HL-60/S4 treated with retinoic acid at 250 ng/mL for 4 days and 3 days (cell line): ENCODE results near the gene GGT1.
"Not testable (repeated sequence)": the region's sequence is repeated elsewhere in the genome, so short reads cannot be mapped to it uniquely, and the experiment has no call there.

Experiments used
- in situ Hi-C: fragments of 300-500 bp; cut with MboI; formaldehyde crosslinking; loops from 2 replicates; pipeline ENCODE4 v1.7.0; 2022; ENCODE audit warnings: low sequenced_read_pairs

The GGT1 gene

GRCh38 chr22:24633231-24634023 is 30.4 kb downstream of the GGT1 start:
- in situ Hi-C loops, result not testable (repeated sequence)

- in situ Hi-C loops, result not testable (repeated sequence)
These were observed 31.9 kb downstream of the GGT1 start for GRCh38 chr22:24634776-24635389.

GRCh38 chr22:24636513-24636912 is 33.5 kb downstream of the GGT1 start:
- in situ Hi-C loops, result not testable (repeated sequence)

- in situ Hi-C loops, result not testable (repeated sequence)
These were observed 39.3 kb downstream of the GGT1 start for GRCh38 chr22:24642307-24642706.

- in situ Hi-C loops, result not testable (repeated sequence)
These were observed 41.4 kb downstream of the GGT1 start for GRCh38 chr22:24644409-24644808.

GRCh38 chr22:24645408-24646399 is 42.7 kb downstream of the GGT1 start:
- in situ Hi-C loops, result not testable (repeated sequence)

GRCh38 chr22:24646756-24647155 is 43.8 kb downstream of the GGT1 start:
- in situ Hi-C loops, result not testable (repeated sequence)

- in situ Hi-C loops, result not testable (repeated sequence)
These were observed 46.4 kb downstream of the GGT1 start for GRCh38 chr22:24649371-24649770.

- in situ Hi-C loops, result not testable (repeated sequence)
These were observed 47.9 kb downstream of the GGT1 start for GRCh38 chr22:24650884-24651283.

- in situ Hi-C loops, result not testable (repeated sequence)
These were observed 62.4 kb downstream of the GGT1 start for GRCh38 chr22:24665395-24665794.

- in situ Hi-C loops, result not testable (repeated sequence)
These were observed 64.9 kb downstream of the GGT1 start for GRCh38 chr22:24667904-24668303.

- in situ Hi-C loops, result not testable (repeated sequence)
These were observed 69.5 kb downstream of the GGT1 start for GRCh38 chr22:24672532-24672931.
